ENCODE data around the gene CDH26.

- TF ChIP-seq, protein P1, sequence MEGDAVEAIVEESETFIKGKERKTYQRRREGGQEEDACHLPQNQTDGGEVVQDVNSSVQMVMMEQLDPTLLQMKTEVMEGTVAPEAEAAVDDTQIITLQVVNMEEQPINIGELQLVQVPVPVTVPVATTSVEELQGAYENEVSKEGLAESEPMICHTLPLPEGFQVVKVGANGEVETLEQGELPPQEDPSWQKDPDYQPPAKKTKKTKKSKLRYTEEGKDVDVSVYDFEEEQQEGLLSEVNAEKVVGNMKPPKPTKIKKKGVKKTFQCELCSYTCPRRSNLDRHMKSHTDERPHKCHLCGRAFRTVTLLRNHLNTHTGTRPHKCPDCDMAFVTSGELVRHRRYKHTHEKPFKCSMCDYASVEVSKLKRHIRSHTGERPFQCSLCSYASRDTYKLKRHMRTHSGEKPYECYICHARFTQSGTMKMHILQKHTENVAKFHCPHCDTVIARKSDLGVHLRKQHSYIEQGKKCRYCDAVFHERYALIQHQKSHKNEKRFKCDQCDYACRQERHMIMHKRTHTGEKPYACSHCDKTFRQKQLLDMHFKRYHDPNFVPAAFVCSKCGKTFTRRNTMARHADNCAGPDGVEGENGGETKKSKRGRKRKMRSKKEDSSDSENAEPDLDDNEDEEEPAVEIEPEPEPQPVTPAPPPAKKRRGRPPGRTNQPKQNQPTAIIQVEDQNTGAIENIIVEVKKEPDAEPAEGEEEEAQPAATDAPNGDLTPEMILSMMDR (conservative IDR thresholded peaks at IDR 0.05 in 1 of 2, IDR thresholded peaks at IDR 0.05 in 1 of 2; ENCODE audit: extremely low read depth in 1 of 2, insufficient read depth in 1 of 2, low read depth in 1 of 2, low read length in 2 of 2), result no peak
- no peak for TF ChIP-seq EZH2 (IDR thresholded peaks at IDR 0.05; ENCODE audit: borderline replicate concordance, low read length)
These were observed 98.3 kb downstream of the CDH26 start for GRCh38 chr20:60056407-60057122.

All from mammary epithelial cell (primary cell).